Transverse colon (tissue), 4 donors: Measurements from ENCODE around the gene CHST15.

Experiments used
- EP300 ChIP-seq: sonication (generic); formaldehyde crosslinking; IDR thresholded peaks from one replicate; pipeline ENCODE4 v1.6.1; 2017; ENCODE audit warnings: antibody characterized with exemption, low read depth
- POLR2A ChIP-seq: fragments of 450-650 bp; IDR thresholded peaks from one replicate; pipeline ENCODE4 v1.6.1; 2016; ENCODE audit warnings: antibody characterized with exemption, mild to moderate bottlenecking, moderate library complexity
- POLR2AphosphoS5 ChIP-seq, 3 donors: sonication (generic); formaldehyde crosslinking; IDR thresholded peaks; one replicate each; pipeline ENCODE4 v1.6.1; 2016; ENCODE audit warnings: antibody characterized with exemption in 3 of 3
- TF ChIP-seq, protein P1 (sequence below), 5 experiments: fragments of 200-600 bp in 3 of 5; fragments of 450-650 bp in 2 of 5; sonication (generic) in 3 of 5; IDR thresholded peaks; 1 replicate in 2 of 5; 2 replicates in 3 of 5; pipeline ENCODE4 v1.5.1; 2016 to 2017; ENCODE audit warnings: antibody characterized with exemption in 5 of 5, inconsistent platforms in 3 of 5, mild to moderate bottlenecking in 2 of 5, moderate library complexity in 1 of 5

DNA sequence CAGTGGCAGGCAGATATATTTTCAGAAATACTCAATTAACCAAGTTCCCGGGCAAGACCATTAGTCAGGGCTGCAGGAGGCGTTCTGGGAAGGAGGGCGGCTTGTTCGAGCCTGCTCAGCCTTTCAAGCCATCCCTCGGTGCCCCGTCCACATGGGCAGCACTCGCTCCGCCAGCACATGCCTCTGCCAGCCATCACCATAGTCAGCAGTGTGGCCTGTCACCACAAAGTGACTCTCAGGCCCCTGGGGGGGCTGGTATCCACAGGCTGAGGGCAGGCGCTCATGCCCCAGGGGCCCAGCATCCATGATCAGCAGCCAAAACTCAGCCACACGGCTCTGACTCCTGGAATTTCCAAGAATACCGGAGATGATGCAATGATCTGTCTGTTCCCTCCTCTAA, 81.9 kb downstream of the CHST15 start:
- TF ChIP-seq EP300 (no peak), POLR2A (no peak), POLR2AphosphoS5 (IDR thresholded peaks at IDR 0.05) (no peak)
- TF ChIP-seq, protein P1, sequence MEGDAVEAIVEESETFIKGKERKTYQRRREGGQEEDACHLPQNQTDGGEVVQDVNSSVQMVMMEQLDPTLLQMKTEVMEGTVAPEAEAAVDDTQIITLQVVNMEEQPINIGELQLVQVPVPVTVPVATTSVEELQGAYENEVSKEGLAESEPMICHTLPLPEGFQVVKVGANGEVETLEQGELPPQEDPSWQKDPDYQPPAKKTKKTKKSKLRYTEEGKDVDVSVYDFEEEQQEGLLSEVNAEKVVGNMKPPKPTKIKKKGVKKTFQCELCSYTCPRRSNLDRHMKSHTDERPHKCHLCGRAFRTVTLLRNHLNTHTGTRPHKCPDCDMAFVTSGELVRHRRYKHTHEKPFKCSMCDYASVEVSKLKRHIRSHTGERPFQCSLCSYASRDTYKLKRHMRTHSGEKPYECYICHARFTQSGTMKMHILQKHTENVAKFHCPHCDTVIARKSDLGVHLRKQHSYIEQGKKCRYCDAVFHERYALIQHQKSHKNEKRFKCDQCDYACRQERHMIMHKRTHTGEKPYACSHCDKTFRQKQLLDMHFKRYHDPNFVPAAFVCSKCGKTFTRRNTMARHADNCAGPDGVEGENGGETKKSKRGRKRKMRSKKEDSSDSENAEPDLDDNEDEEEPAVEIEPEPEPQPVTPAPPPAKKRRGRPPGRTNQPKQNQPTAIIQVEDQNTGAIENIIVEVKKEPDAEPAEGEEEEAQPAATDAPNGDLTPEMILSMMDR (IDR thresholded peaks at IDR 0.05), result no peak
